Memory B cell (primary cell): ENCODE measurements around the gene NLGN1.

Experiments used
- ATAC-seq: fragments of 150-1000 bp; cut with Tn5 transposase; 2 replicates; pipeline ENCODE4 v1.10.0; 2021; ENCODE audit warnings: low read depth, mild to moderate bottlenecking, moderate library complexity
- DNase-seq, 2 donors: peaks; one replicate each; pipeline ENCODE4 v3.0.0; 2022; ENCODE audit warnings: low spot score in 2 of 2
- H3K27ac Mint-ChIP-seq: one replicate; pipeline ENCODE4 v1.8.0; 2022; ENCODE audit warnings: mild to moderate bottlenecking, moderate library complexity, mixed read lengths
- H3K27me3 Mint-ChIP-seq: one replicate; pipeline ENCODE4 v1.8.0; 2022; ENCODE audit warnings: mixed read lengths
- H3K36me3 Mint-ChIP-seq: one replicate; pipeline ENCODE4 v1.8.0; 2022; ENCODE audit warnings: mild to moderate bottlenecking, mixed read lengths
- H3K4me1 Mint-ChIP-seq: one replicate; pipeline ENCODE4 v1.8.0; 2022; ENCODE audit warnings: mixed read lengths
- H3K4me3 Mint-ChIP-seq: one replicate; pipeline ENCODE4 v1.8.0; 2022; ENCODE audit warnings: mild to moderate bottlenecking, moderate library complexity, mixed read lengths
- H3K9me3 Mint-ChIP-seq: one replicate; pipeline ENCODE4 v1.8.0; 2022; ENCODE audit warnings: mixed read lengths

NLGN1 gene

DNA sequence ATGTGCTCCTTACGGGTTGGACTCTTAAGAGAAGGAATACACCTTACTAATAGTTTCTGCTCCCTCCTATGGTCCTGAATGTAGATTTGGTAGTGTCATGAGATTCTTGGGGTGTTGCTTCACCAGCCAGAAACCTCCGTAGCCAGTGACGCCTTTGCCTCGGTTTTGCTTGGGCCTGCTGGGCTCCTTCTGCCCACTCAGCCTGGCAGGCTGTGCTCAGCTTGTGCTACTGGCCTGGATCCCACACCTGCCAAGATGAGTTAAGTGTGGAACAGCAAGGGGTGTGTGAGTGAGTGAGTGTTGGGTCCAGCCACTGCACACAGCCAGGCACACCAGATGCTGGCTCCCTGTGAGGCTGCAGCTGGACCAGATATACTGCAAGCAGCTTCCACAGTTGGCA is 560.1 kb downstream of the NLGN1 start:
- DNase-seq (no peak), ATAC-seq (no peak)
- H3K27ac Mint-ChIP-seq = no peak overlapping the region
- H3K9me3 Mint-ChIP-seq = no peaks in the 10 kb centered on the region
- H3K4me1 Mint-ChIP-seq = no peaks in the 10 kb centered on the region
- no peaks in the 10 kb centered on the region for H3K36me3 Mint-ChIP-seq
- H3K27me3 Mint-ChIP-seq = no peaks in the 10 kb centered on the region
- H3K4me3 Mint-ChIP-seq = no peak overlapping the region

DNA sequence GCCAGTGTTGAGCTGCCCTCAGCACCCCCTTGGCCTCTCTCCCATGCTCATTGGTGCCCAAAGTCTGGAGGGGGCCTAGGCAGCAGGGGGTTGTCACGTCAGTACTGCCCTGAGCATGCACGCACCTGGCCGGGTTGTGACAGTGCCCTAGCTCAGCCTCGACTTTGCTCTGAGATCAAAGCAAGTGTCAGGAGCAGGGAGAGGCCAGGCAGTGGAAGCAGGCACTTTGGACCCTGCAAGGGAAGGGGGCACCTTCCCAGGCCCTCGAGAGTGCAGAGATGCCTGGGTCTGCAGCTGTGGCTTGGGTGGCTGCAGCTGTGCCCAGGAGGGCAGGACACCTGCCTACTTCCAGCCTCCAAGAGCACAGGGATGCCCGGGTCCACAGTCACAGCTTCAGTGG is 561.3 kb downstream of the NLGN1 start:
- Mint-ChIP-seq H3K36me3 (no peaks in the 10 kb centered on the region), H3K9me3 (peaks cover 2% of the 10 kb centered on the region)
- ATAC-seq = no peak

DNA sequence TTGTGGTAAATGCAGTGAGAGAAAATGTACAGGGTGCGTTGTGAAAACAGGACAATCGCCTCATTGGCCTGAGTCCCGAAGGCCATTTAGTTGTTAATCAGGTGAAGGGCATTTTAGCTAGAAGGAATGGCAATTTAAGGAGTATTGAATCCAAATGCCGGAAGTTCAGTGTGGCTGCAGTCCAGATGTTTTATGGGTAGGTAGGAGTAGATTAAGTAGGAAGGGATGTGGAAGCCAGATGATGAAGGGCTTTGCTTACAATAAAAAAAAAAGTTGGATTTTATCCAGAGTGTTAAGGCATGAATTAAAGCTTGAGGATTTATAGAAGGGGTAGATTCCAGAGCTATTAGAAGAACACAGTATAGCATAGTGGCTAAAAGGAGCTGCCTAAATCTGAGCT is 572.7 kb downstream of the NLGN1 start:
- no peak for ATAC-seq
- no peaks in the 10 kb centered on the region for H3K4me1 Mint-ChIP-seq
- no peak overlapping the region for H3K4me3 Mint-ChIP-seq
- no peaks in the 10 kb centered on the region for H3K36me3 Mint-ChIP-seq
- H3K27me3 Mint-ChIP-seq = no peaks in the 10 kb centered on the region
- H3K9me3 Mint-ChIP-seq = no peaks in the 10 kb centered on the region
- no peak for DNase-seq
- H3K27ac Mint-ChIP-seq = no peak overlapping the region

More for the DNA sequence above, 561.3 kb downstream of the NLGN1 start:
- no peaks in the 10 kb centered on the region for H3K27me3 Mint-ChIP-seq
- DNase-seq = no peak
- no peak overlapping the region for H3K27ac Mint-ChIP-seq
- no peaks in the 10 kb centered on the region for H3K4me1 Mint-ChIP-seq
- H3K4me3 Mint-ChIP-seq = no peak overlapping the region

DNA sequence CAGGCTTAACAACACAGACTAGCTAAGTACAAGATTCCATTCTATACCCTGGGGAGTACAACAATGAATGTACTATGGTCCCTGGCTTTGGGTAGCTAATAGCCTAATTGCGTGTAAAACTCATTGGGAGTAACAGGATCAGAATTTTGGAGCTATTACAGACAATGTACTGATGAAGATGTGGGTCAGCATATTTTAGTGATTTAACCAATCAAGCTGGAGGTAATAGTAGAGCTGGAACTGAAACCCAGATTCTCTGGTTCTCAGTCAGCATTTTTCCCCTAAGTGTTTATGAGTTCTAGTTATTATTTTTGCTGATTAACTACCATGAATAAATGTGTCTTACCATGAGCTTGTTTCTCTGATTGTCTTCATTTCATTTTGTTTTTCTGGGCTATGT is 578.7 kb downstream of the NLGN1 start:
- H3K9me3 Mint-ChIP-seq = no peaks in the 10 kb centered on the region
- no peak for ATAC-seq
- H3K4me3 Mint-ChIP-seq = no peak overlapping the region
- no peak overlapping the region for H3K27ac Mint-ChIP-seq
- H3K36me3 Mint-ChIP-seq = no peaks in the 10 kb centered on the region
- no peak for DNase-seq
- H3K4me1 Mint-ChIP-seq = no peaks in the 10 kb centered on the region
- H3K27me3 Mint-ChIP-seq = no peaks in the 10 kb centered on the region

DNA sequence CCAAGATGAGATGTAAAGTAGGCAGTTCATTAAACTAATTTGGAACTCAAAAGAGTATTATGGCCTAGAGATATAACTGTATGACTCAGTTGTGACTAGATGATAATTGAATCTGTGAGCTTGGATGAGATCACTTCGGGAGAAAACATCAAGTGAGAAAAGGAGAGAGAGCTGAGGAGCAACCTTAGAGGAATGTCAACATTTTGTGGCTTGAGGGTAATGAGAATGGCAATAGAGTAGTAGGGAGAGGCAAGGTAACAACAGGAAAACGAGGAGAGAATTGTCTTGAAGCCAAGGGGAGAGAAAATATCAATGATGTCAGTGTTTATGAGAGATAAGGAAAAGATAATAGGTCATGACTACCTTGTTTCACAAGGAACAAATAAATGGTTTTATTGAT is 580.2 kb downstream of the NLGN1 start:
- no peak for DNase-seq
- Mint-ChIP-seq H3K27ac (no peak overlapping the region), H3K27me3 (no peaks in the 10 kb centered on the region), H3K36me3 (no peaks in the 10 kb centered on the region), H3K4me1 (no peaks in the 10 kb centered on the region), H3K4me3 (no peak overlapping the region), H3K9me3 (no peaks in the 10 kb centered on the region)
- ATAC-seq = no peak

DNA sequence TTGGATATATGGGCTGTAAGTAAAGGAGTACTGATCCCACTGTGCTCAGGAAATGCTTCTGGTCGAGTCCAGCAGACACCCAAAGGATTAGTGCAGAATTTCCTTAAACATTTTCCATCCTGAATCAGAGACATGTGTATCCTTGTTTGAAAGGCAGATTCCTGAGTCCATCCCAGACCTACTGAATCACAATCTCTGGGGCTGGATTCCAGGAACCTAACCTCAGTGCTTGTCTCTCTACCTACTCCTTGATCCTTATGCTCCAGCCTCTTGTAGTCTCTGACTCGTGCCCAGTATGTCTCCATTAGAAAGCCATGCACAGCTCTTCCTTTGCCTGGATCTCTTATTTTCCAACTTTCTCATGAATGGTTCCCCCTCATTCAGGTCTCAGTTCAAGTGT is 585.8 kb downstream of the NLGN1 start:
- no peak for DNase-seq
- H3K27ac Mint-ChIP-seq = no peak overlapping the region
- no peaks in the 10 kb centered on the region for H3K9me3 Mint-ChIP-seq
- no peaks in the 10 kb centered on the region for H3K36me3 Mint-ChIP-seq
- ATAC-seq = no peak
- no peak overlapping the region for H3K4me3 Mint-ChIP-seq
- H3K27me3 Mint-ChIP-seq = no peaks in the 10 kb centered on the region
- H3K4me1 Mint-ChIP-seq = no peaks in the 10 kb centered on the region

DNA sequence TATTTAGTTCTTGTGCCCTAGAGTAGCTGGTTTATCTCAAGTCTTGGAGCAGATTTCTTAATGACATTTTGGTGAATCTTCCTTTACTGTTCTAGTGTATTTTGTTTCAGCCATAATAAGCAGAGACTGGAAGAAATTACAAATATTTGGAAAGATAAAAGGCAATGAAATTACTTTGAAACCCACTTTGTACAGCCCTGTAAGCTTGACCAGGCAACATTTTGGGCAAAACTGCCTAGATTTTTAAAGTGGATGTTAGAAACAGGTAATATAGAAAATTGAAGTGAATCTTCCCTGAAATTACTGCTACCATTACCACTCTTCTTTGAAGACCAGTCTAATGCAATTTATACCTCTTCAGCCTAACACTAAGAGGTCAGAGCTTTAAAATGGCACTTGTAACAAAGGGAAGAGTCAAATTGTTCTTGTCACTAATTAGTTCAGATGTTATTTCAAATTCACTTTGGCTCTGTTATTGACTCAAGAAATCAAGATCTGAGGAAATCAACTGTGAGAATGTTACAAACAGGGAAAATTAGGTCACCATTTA is 589.4 kb downstream of the NLGN1 start:
- H3K9me3 Mint-ChIP-seq = peaks cover 2% of the 10 kb centered on the region
- ATAC-seq (no peak), DNase-seq (no peak)
- no peaks in the 10 kb centered on the region for H3K27me3 Mint-ChIP-seq
- no peaks in the 10 kb centered on the region for H3K4me1 Mint-ChIP-seq
- H3K36me3 Mint-ChIP-seq = no peaks in the 10 kb centered on the region
- H3K4me3 Mint-ChIP-seq = no peak overlapping the region
- no peak overlapping the region for H3K27ac Mint-ChIP-seq

DNA sequence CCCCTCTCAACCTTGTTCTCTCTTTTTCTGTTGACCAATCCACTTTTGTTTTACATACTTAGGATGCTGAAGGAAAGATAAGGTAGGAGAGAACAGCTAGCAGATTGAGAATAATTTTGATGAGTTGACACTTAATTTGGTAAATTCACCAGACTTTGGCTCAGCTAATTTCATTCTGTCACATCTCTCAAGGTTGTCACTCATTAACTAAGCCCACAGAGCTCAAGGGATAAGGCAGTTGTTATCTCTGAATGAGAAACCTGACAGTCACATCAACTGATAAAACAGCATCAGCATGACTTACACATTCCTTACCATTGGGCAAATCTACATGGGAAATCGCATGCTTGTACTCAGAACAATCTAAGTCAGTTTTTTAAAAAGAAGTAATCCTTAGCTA is 591.4 kb downstream of the NLGN1 start:
- H3K9me3 Mint-ChIP-seq = peaks cover 2% of the 10 kb centered on the region
- no peak overlapping the region for H3K27ac Mint-ChIP-seq
- DNase-seq (no peak), ATAC-seq (no peak)
- H3K36me3 Mint-ChIP-seq = no peaks in the 10 kb centered on the region
- H3K27me3 Mint-ChIP-seq = no peaks in the 10 kb centered on the region
- no peak overlapping the region for H3K4me3 Mint-ChIP-seq
- H3K4me1 Mint-ChIP-seq = no peaks in the 10 kb centered on the region

DNA sequence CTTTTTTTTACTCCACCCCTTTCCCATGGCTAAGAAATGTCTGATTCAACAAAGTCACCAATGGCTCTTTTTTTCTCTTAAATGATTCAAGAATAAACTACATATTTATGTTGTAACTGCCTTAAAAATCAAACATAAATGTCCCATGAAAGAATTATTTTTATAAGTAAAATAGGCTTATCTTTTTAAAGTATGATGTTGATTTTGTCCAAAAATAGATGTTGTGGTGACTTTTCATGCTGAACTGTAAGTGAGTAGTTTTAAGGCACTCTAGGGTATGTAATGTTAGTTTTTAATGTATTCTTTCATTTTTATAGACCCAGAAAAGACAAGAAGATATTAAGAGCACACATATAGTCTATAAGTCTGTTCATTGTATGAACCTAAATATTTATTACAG is 594.9 kb downstream of the NLGN1 start:
- ATAC-seq (no peak), DNase-seq (no peak)
- Mint-ChIP-seq H3K27me3 (no peaks in the 10 kb centered on the region), H3K27ac (no peak overlapping the region), H3K4me3 (no peak overlapping the region), H3K9me3 (peaks cover 2% of the 10 kb centered on the region), H3K36me3 (no peaks in the 10 kb centered on the region), H3K4me1 (no peaks in the 10 kb centered on the region)

DNA sequence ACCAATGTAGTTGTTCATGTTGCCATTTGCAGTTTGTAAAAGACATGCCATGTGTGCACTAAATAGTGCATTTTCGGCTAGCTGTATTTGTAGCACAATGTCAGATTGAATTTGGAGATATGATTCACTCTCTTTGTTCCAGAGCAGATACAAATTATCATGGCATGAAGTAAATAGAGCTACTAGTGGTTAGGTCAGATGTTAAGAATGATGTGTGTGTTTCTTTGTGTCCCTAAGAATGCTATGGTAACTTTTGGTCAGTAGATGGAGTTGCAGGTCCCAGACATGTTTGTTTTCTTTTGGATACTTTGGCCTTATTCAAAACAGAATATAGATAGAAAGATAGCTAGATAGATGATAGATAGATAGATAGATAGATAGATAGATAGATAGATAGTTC is 595.8 kb downstream of the NLGN1 start:
- no peaks in the 10 kb centered on the region for H3K4me1 Mint-ChIP-seq
- H3K27ac Mint-ChIP-seq = no peak overlapping the region
- H3K27me3 Mint-ChIP-seq = no peaks in the 10 kb centered on the region
- no peak for ATAC-seq
- H3K36me3 Mint-ChIP-seq = no peaks in the 10 kb centered on the region
- no peak overlapping the region for H3K4me3 Mint-ChIP-seq
- H3K9me3 Mint-ChIP-seq = peaks cover 2% of the 10 kb centered on the region
- no peak for DNase-seq

DNA sequence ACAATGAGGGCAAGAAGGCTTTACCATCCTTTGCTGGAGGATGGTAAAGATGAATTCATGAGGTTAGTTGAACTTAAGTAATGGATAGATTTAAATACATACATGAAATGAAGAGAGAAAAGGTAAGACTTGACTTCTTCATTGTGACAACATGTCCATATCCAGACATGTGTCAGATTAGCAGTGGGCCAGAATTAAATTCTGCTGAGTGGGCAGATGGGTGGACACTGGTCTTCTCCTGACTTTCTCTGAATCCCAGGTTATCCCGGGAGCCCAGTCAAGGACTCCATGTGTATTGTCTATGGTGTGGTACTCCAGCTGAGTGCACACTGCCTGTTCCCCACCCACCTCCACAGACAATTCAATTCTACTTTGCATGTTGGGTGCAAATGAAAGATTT is 603.1 kb downstream of the NLGN1 start:
- DNase-seq (no peak), ATAC-seq (no peak)
- H3K4me3 Mint-ChIP-seq = no peak overlapping the region
- H3K4me1 Mint-ChIP-seq = no peaks in the 10 kb centered on the region
- no peaks in the 10 kb centered on the region for H3K36me3 Mint-ChIP-seq
- no peak overlapping the region for H3K27ac Mint-ChIP-seq
- no peaks in the 10 kb centered on the region for H3K27me3 Mint-ChIP-seq
- no peaks in the 10 kb centered on the region for H3K9me3 Mint-ChIP-seq

DNA sequence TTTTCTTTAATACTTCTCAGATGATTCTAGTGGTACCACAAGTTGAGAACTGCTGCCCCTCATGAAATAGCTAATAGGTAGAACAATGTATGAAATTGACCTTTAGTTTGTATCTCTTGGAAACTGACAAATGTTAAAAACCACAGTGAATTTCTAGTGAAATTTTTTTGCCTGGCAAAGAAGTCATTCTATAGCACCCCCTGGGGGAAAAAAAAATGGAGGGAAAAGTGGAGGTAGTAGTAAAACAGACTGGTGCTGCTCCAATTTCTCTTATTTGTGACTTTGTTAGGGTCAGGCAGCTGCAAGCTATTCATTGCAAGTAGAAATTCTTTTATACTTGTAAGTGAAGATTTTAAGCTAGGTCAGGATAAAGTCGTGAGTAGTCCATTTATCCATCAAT is 605.0 kb downstream of the NLGN1 start:
- Mint-ChIP-seq H3K36me3 (no peaks in the 10 kb centered on the region), H3K27ac (no peak overlapping the region), H3K4me1 (no peaks in the 10 kb centered on the region), H3K4me3 (no peak overlapping the region), H3K27me3 (no peaks in the 10 kb centered on the region), H3K9me3 (no peaks in the 10 kb centered on the region)
- ATAC-seq = no peak
- no peak for DNase-seq

DNA sequence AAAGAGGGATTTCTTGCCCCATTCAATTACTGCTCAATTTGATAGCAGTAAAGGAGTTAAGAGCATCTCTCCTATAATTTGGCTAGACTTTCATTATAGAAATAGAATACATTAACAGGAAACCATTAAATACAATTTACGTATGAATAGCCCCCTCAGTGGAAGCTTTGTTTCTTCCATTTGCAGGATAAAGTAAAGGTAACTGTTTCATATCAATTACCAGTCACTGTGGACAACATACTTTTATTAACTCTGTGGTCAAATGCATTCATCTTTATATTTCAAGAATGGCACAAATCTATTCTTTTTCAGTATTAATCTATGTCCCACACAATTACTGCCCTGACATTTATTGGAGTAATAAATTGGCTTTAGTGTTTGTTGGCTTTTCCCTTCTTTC is 613.4 kb downstream of the NLGN1 start:
- H3K4me1 Mint-ChIP-seq = no peaks in the 10 kb centered on the region
- no peak overlapping the region for H3K27ac Mint-ChIP-seq
- no peak for ATAC-seq

DNA sequence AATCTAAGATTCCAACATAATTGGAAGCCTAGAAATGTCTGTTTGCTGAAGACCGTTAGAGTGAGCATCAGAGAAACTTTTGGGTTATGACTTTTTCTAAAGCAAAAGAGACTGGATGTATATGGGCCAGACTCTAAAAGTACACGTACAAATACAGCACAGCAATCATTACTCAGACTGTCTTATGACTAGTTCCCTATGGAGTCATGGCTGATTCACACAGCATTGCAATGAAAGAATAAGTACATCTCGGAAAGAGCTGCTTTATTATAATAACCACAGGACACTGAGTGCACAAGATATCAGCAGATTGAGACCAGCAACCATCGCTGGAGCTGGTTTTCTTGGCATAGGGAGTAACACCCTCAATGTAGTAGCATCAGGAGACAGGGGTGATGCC is 618.6 kb downstream of the NLGN1 start:
- Mint-ChIP-seq H3K27ac (no peak overlapping the region), H3K36me3 (no peaks in the 10 kb centered on the region), H3K9me3 (peaks cover 8% of the 10 kb centered on the region), H3K27me3 (no peaks in the 10 kb centered on the region), H3K4me1 (no peaks in the 10 kb centered on the region), H3K4me3 (no peak overlapping the region)
- DNase-seq = no peak
- no peak for ATAC-seq

More for the DNA sequence above, 613.4 kb downstream of the NLGN1 start:
- no peak for DNase-seq
- Mint-ChIP-seq H3K9me3 (peaks cover 7% of the 10 kb centered on the region), H3K27me3 (no peaks in the 10 kb centered on the region), H3K36me3 (no peaks in the 10 kb centered on the region), H3K4me3 (no peak overlapping the region)

DNA sequence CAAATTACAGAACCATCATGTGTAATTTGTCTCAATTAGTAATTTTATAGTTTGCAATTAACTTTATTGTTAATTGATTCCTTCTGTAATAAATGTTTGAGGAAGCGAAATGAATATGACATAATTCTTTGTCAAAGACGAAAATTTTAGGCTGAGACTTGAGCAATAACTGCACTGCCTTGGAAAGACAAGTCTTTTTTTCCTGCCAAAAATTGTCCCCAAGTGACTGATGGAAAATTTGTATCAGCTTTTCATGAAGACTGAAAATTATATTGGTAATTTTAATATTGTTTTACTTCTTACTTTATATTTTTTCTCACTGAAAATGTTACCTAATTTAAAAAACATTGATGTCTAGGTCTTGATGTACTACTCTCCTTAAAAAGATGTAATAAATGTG is 622.6 kb downstream of the NLGN1 start:
- no peak overlapping the region for H3K27ac Mint-ChIP-seq
- no peak overlapping the region for H3K4me3 Mint-ChIP-seq
- ATAC-seq (no peak), DNase-seq (no peak)
- H3K4me1 Mint-ChIP-seq = no peaks in the 10 kb centered on the region
- peaks cover 3% of the 10 kb centered on the region for H3K9me3 Mint-ChIP-seq
- H3K36me3 Mint-ChIP-seq = no peaks in the 10 kb centered on the region
- H3K27me3 Mint-ChIP-seq = no peaks in the 10 kb centered on the region
